Measurements from ENCODE around the gene PDE4D. TPM values are rescaled to one million over a fixed set of nuclear protein-coding genes. Genes with fewer than 3 reads are reported as not detected.

The PDE4D gene
- total RNA-seq, 1 donor from 2014 or later = 7.6 TPM

- Mint-ChIP-seq H3K4me1 (ENCODE audit: low read depth) (peaks cover 2% of the 10 kb centered on the region), H3K9me3 (ENCODE audit: low read depth) (peaks cover 15% of the 10 kb centered on the region), H3K36me3 (ENCODE audit: insufficient read depth) (no peaks in the 10 kb centered on the region), H3K27me3 (no peaks in the 10 kb centered on the region), H3K27ac (no peak overlapping the region), H3K4me3 (ENCODE audit: low read depth) (no peak overlapping the region)
- no peak for DNase-seq (ENCODE audit: low spot score, unreplicated experiment)
- TF ChIP-seq CTCF (IDR thresholded peaks at IDR 0.05; ENCODE audit: unreplicated experiment) = no peak
Observed at GRCh38 chr5:59571067-59571466, 322.5 kb downstream of the PDE4D start.

GRCh38 chr5:59569608-59570334 is 323.8 kb downstream of the PDE4D start:
- DNase-seq (ENCODE audit: low spot score, unreplicated experiment) = no peak
- no peaks in the 10 kb centered on the region for H3K27me3 Mint-ChIP-seq
- H3K4me3 Mint-ChIP-seq (ENCODE audit: low read depth) = no peak overlapping the region
- peaks cover 2% of the 10 kb centered on the region for H3K4me1 Mint-ChIP-seq (ENCODE audit: low read depth)
- H3K27ac Mint-ChIP-seq = no peak overlapping the region
- H3K36me3 Mint-ChIP-seq (ENCODE audit: insufficient read depth) = no peaks in the 10 kb centered on the region
- no peak for TF ChIP-seq CTCF (IDR thresholded peaks at IDR 0.05; ENCODE audit: unreplicated experiment)
- peaks cover 15% of the 10 kb centered on the region for H3K9me3 Mint-ChIP-seq (ENCODE audit: low read depth)

GRCh38 chr5:59569158-59569557 is 324.4 kb downstream of the PDE4D start:
- Mint-ChIP-seq H3K27me3 (no peaks in the 10 kb centered on the region), H3K27ac (no peak overlapping the region), H3K4me1 (ENCODE audit: low read depth) (peaks cover 4% of the 10 kb centered on the region), H3K36me3 (ENCODE audit: insufficient read depth) (no peaks in the 10 kb centered on the region), H3K4me3 (ENCODE audit: low read depth) (no peak overlapping the region), H3K9me3 (ENCODE audit: low read depth) (peaks cover 15% of the 10 kb centered on the region)
- DNase-seq (ENCODE audit: low spot score, unreplicated experiment) = no peak
- TF ChIP-seq CTCF (IDR thresholded peaks at IDR 0.05; ENCODE audit: unreplicated experiment) = no peak

GRCh38 chr5:59568161-59568560 is 325.4 kb downstream of the PDE4D start:
- Mint-ChIP-seq H3K27me3 (no peaks in the 10 kb centered on the region), H3K9me3 (ENCODE audit: low read depth) (peaks cover 12% of the 10 kb centered on the region), H3K4me1 (ENCODE audit: low read depth) (peaks cover 7% of the 10 kb centered on the region), H3K4me3 (ENCODE audit: low read depth) (no peak overlapping the region), H3K36me3 (ENCODE audit: insufficient read depth) (no peaks in the 10 kb centered on the region), H3K27ac (no peak overlapping the region)
- no peak for TF ChIP-seq CTCF (IDR thresholded peaks at IDR 0.05; ENCODE audit: unreplicated experiment)
- no peak for DNase-seq (ENCODE audit: low spot score, unreplicated experiment)

- Mint-ChIP-seq H3K27ac (no peak overlapping the region), H3K36me3 (ENCODE audit: insufficient read depth) (no peaks in the 10 kb centered on the region), H3K27me3 (no peaks in the 10 kb centered on the region), H3K4me1 (ENCODE audit: low read depth) (peaks cover 20% of the 10 kb centered on the region), H3K9me3 (ENCODE audit: low read depth) (peaks cover 10% of the 10 kb centered on the region), H3K4me3 (ENCODE audit: low read depth) (no peak overlapping the region)
- no peak for TF ChIP-seq CTCF (IDR thresholded peaks at IDR 0.05; ENCODE audit: unreplicated experiment)
- DNase-seq (ENCODE audit: low spot score, unreplicated experiment) = no peak
Observed at GRCh38 chr5:59565551-59565950, 328.0 kb downstream of the PDE4D start.

Measured in progenitor cell of endocrine pancreas (in vitro differentiated cells).